Loucy (cell line): ENCODE results near the gene CENPT.

ENCODE experiments used
- EZH2phosphoT487 ChIP-seq: fragments of 200-600 bp; IDR thresholded peaks from 2 replicates; pipeline ENCODE4 v1.6.1; 2018; ENCODE audit warnings: antibody characterized with exemption, mild to moderate bottlenecking, moderate library complexity, borderline replicate concordance
- TF ChIP-seq, protein P1 (sequence below): fragments of 200-600 bp; sonication (generic); conservative IDR thresholded peaks from 2 replicates; pipeline ENCODE4 v1.5.1; 2014; ENCODE audit warnings: mild to moderate bottlenecking, antibody characterized with exemption, low read length

DNA sequence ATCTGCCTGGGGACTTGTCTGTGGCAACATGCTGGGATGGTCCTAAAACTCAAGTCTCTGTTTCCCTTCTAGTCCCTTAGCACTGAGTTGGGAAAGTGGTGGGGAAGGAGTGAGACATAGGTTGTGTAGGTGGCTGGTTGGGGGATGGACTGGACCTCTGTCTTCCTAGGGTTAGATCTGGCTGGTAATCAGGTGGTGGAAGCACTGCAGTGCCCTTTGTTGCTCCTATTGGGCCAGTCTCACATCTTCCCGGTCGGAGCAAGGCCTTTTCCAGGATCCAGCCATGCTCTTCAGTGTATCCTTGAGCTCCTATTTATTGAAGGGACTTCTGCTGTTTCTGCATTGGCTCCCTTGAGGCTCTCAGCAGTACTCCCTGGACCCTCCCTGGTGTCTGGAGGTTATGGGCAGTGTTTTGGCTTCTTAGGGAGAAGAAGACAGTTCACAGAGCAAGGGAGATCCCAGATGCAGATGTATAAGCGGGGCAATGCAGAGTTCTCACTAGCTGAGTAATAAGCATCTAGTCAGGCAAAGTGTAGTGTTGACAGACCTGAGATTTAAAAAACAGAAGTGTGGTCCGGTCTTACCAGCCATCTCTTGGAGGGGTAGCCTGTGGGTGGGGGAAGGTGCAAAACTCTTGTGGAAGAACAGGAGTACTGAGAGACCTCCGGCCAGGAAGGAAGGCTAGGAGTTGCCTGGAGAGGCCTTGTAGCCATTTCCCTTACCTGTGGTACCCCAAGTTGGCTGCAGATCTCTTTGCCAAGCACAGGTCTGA, 2.0 kb downstream of the CENPT start:
- TF ChIP-seq, protein P1, sequence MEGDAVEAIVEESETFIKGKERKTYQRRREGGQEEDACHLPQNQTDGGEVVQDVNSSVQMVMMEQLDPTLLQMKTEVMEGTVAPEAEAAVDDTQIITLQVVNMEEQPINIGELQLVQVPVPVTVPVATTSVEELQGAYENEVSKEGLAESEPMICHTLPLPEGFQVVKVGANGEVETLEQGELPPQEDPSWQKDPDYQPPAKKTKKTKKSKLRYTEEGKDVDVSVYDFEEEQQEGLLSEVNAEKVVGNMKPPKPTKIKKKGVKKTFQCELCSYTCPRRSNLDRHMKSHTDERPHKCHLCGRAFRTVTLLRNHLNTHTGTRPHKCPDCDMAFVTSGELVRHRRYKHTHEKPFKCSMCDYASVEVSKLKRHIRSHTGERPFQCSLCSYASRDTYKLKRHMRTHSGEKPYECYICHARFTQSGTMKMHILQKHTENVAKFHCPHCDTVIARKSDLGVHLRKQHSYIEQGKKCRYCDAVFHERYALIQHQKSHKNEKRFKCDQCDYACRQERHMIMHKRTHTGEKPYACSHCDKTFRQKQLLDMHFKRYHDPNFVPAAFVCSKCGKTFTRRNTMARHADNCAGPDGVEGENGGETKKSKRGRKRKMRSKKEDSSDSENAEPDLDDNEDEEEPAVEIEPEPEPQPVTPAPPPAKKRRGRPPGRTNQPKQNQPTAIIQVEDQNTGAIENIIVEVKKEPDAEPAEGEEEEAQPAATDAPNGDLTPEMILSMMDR: no peak
- TF ChIP-seq EZH2phosphoT487: no peak
